WTC11 (cell line): ENCODE measurements around the gene SNRNP27. TPM values are rescaled to one million over a fixed set of nuclear protein-coding genes. Genes with fewer than 3 reads are reported as not detected.

Experiments used
- ATAC-seq: fragments of 200-7000 bp; cut with Tn5 transposase; 2 replicates; pipeline ENCODE4 v1.10.0; 2021; ENCODE audit warnings: mild to moderate bottlenecking, moderate library complexity
- Bru-seq: library from RNA; stranded (reverse); fragments of 400-500 nt; gene quantifications from one replicate; lab custom pipeline; 2021; lab: Mats Ljungman, UMichigan
- CTCF ChIA-PET: fragments of 300-600 bp; sonication (Branson Sonifier 250); formaldehyde crosslinking; loops from one replicate; lab custom pipeline; 2021; ENCODE audit warnings: antibody characterized with exemption; lab: Charles Lee
- POLR2A ChIA-PET: fragments of 350-600 bp; sonication (Branson Sonifier 250); formaldehyde crosslinking; loops from one replicate; lab custom pipeline; 2021; ENCODE audit warnings: antibody characterized with exemption; lab: Charles Lee
- DNase-seq: peaks from one replicate; pipeline ENCODE4 v3.0.0; 2021; ENCODE audit warnings: low spot score
- H3K27ac Mint-ChIP-seq: 2 replicates; pipeline ENCODE4 v1.8.0; 2021; ENCODE audit warnings: mixed read lengths
- H3K27me3 Mint-ChIP-seq: 2 replicates; pipeline ENCODE4 v1.8.0; 2021; ENCODE audit warnings: low read depth, mild to moderate bottlenecking, moderate library complexity, mixed read lengths
- H3K36me3 Mint-ChIP-seq: 2 replicates; pipeline ENCODE4 v1.8.0; 2021; ENCODE audit warnings: mixed read lengths
- H3K4me1 Mint-ChIP-seq: 2 replicates; pipeline ENCODE4 v1.8.0; 2022; ENCODE audit warnings: mixed read lengths
- H3K4me3 Mint-ChIP-seq: 2 replicates; pipeline ENCODE4 v1.8.0; 2021; ENCODE audit warnings: mild to moderate bottlenecking, moderate library complexity, mixed read lengths
- H3K9me3 Mint-ChIP-seq: 2 replicates; pipeline ENCODE4 v1.8.0; 2021; ENCODE audit warnings: mixed read lengths
- ATF1 ChIP-seq: sonication (generic); formaldehyde crosslinking; IDR thresholded peaks from 2 replicates; pipeline ENCODE4 v1.8.1; 2023; ENCODE audit warnings: mild to moderate bottlenecking, moderate library complexity, missing genetic modification reagents
- ATF3 ChIP-seq: sonication (generic); formaldehyde crosslinking; conservative IDR thresholded peaks from 2 replicates; pipeline ENCODE4 v1.8.1; 2022; ENCODE audit warnings: mild to moderate bottlenecking, missing genetic modification reagents
- CREM ChIP-seq: sonication (generic); formaldehyde crosslinking; IDR thresholded peaks from 2 replicates; pipeline ENCODE4 v1.8.1; 2022; ENCODE audit warnings: mild to moderate bottlenecking, missing genetic modification reagents, moderate library complexity
- ELF4 ChIP-seq: sonication (generic); formaldehyde crosslinking; IDR thresholded peaks from 2 replicates; pipeline ENCODE4 v1.8.1; 2022; ENCODE audit warnings: low read depth, mild to moderate bottlenecking, moderate library complexity, missing genetic modification reagents
- EMX1 ChIP-seq: fragments of 250-450 bp; sonication (Bioruptor Pico); IDR thresholded peaks from 2 replicates; pipeline ENCODE4 v1.8.0; 2021; ENCODE audit warnings: mild to moderate bottlenecking
- ESRRA ChIP-seq: sonication (generic); formaldehyde crosslinking; IDR thresholded peaks from 2 replicates; pipeline ENCODE4 v1.8.1; 2022; ENCODE audit warnings: mild to moderate bottlenecking, missing genetic modification reagents, borderline replicate concordance
- FOXK1 ChIP-seq: sonication (generic); formaldehyde crosslinking; IDR thresholded peaks from 2 replicates; pipeline ENCODE4 v1.8.0; 2022; ENCODE audit warnings: mild to moderate bottlenecking, moderate library complexity, missing genetic modification reagents
- FOXP1 ChIP-seq: sonication (generic); formaldehyde crosslinking; IDR thresholded peaks from 2 replicates; pipeline ENCODE4 v1.8.0; 2022; ENCODE audit warnings: missing genetic modification reagents, mild to moderate bottlenecking, moderate library complexity, borderline replicate concordance
- GABPB1 ChIP-seq: sonication (generic); formaldehyde crosslinking; IDR thresholded peaks from 2 replicates; pipeline ENCODE4 v1.8.1; 2023; ENCODE audit warnings: mild to moderate bottlenecking, missing genetic modification reagents
- IRF1 ChIP-seq: sonication (generic); formaldehyde crosslinking; IDR thresholded peaks from 2 replicates; pipeline ENCODE4 v1.8.0; 2023; ENCODE audit warnings: missing genetic modification reagents
- IRF2 ChIP-seq: sonication (generic); formaldehyde crosslinking; IDR thresholded peaks from 2 replicates; pipeline ENCODE4 v1.8.0; 2022; ENCODE audit warnings: low read depth, missing genetic modification reagents, borderline replicate concordance
- MXD4 ChIP-seq: fragments of 250-450 bp; sonication (Bioruptor Pico); IDR thresholded peaks from 2 replicates; pipeline ENCODE4 v1.8.0; 2021; ENCODE audit warnings: mild to moderate bottlenecking, moderate library complexity, borderline replicate concordance
- NR1H2 ChIP-seq: sonication (generic); formaldehyde crosslinking; IDR thresholded peaks from 2 replicates; pipeline ENCODE4 v1.9.0; 2021; ENCODE audit warnings: mild to moderate bottlenecking, moderate library complexity, missing genetic modification reagents
- NR2C2 ChIP-seq: sonication (generic); formaldehyde crosslinking; IDR thresholded peaks from 2 replicates; pipeline ENCODE4 v1.8.0; 2022; ENCODE audit warnings: mild to moderate bottlenecking, missing genetic modification reagents
- NR3C1 ChIP-seq: sonication (generic); formaldehyde crosslinking; conservative IDR thresholded peaks from 2 replicates; pipeline ENCODE4 v1.8.1; 2023; ENCODE audit warnings: low read depth, mild to moderate bottlenecking, missing genetic modification reagents
- RELA ChIP-seq: sonication (generic); formaldehyde crosslinking; IDR thresholded peaks from 2 replicates; pipeline ENCODE4 v1.8.1; 2022; ENCODE audit warnings: missing genetic modification reagents, mild to moderate bottlenecking, borderline replicate concordance
- SMAD3 ChIP-seq: sonication (generic); formaldehyde crosslinking; IDR thresholded peaks from 2 replicates; pipeline ENCODE4 v1.8.0; 2022; ENCODE audit warnings: missing genetic modification reagents, mild to moderate bottlenecking, borderline replicate concordance
- SMAD4 ChIP-seq: sonication (generic); formaldehyde crosslinking; IDR thresholded peaks from 2 replicates; pipeline ENCODE4 v1.8.0; 2022; ENCODE audit warnings: mild to moderate bottlenecking, missing genetic modification reagents
- TEAD1 ChIP-seq: sonication (generic); formaldehyde crosslinking; IDR thresholded peaks from 2 replicates; pipeline ENCODE4 v1.8.0; 2022; ENCODE audit warnings: mild to moderate bottlenecking, missing genetic modification reagents
- TP53 ChIP-seq: sonication (generic); formaldehyde crosslinking; IDR thresholded peaks from 2 replicates; pipeline ENCODE4 v1.8.1; 2023; ENCODE audit warnings: mild to moderate bottlenecking, missing genetic modification reagents
- ZBTB21 ChIP-seq: sonication (generic); formaldehyde crosslinking; IDR thresholded peaks from 2 replicates; pipeline ENCODE4 v1.8.1; 2023; ENCODE audit warnings: mild to moderate bottlenecking, missing genetic modification reagents, borderline replicate concordance
- ZBTB43 ChIP-seq: sonication (generic); formaldehyde crosslinking; IDR thresholded peaks from 2 replicates; pipeline ENCODE4 v1.8.1; 2023; ENCODE audit warnings: mild to moderate bottlenecking, missing genetic modification reagents
- ZNF232 ChIP-seq: sonication (generic); formaldehyde crosslinking; IDR thresholded peaks from 2 replicates; pipeline ENCODE4 v1.8.0; 2022; ENCODE audit warnings: mild to moderate bottlenecking, missing genetic modification reagents
- ZNF396 ChIP-seq: fragments of 250-450 bp; sonication (Bioruptor Pico); IDR thresholded peaks from 2 replicates; pipeline ENCODE4 v1.8.0; 2021; ENCODE audit warnings: mild to moderate bottlenecking, moderate library complexity, borderline replicate concordance
- ZNF416 ChIP-seq: fragments of 250-450 bp; sonication (Bioruptor Pico); IDR thresholded peaks from 2 replicates; pipeline ENCODE4 v1.9.0; 2021; ENCODE audit warnings: mild to moderate bottlenecking, inconsistent platforms
- ZNF423 ChIP-seq: fragments of 250-450 bp; sonication (Bioruptor Pico); IDR thresholded peaks from 2 replicates; pipeline ENCODE4 v2.1.2; 2022; ENCODE audit warnings: mild to moderate bottlenecking, moderate library complexity
- ZNF425 ChIP-seq: fragments of 250-450 bp; sonication (Bioruptor Pico); conservative IDR thresholded peaks from 2 replicates; pipeline ENCODE4 v1.9.0; 2021; ENCODE audit warnings: mild to moderate bottlenecking
- ZNF532 ChIP-seq: fragments of 250-450 bp; sonication (Bioruptor Pico); IDR thresholded peaks from 2 replicates; pipeline ENCODE4 v1.9.0; 2021; ENCODE audit warnings: mild to moderate bottlenecking, borderline replicate concordance
- long read RNA-seq, 3 experiments: library from RNA in 1 of 3; library from capped mRNA in 1 of 3; library from polyadenylated mRNA in 1 of 3; unstranded in 2 of 3; stranded (forward) in 1 of 3; transcript quantifications; one replicate each; pipeline ENCODE4 v2.0.0, GENCODE V29; 2021
- total RNA-seq: library from RNA; stranded (reverse); gene quantifications from 3 replicates; pipeline ENCODE4 v1.2.3, GENCODE V29; 2021

The SNRNP27 gene
- 38.4 to 45.9 TPM (median 39.9 TPM) in 3 replicates for total RNA-seq
- Bru-seq, nascent RNA = percentile 84 among the genes with signal in this experiment
- long read RNA-seq, experiment 1, transcript SNRNP27-201 (6 exons, 1,802 nt) = major isoform, 97 of 108 reads
- long read RNA-seq, experiment 1, transcript SNRNP27-203 (7 exons, 766 nt) = minor isoform, 7 of 108 reads
- long read RNA-seq, experiment 1, partial matches to known transcripts = 2 of 108 reads
- long read RNA-seq, experiment 1, other reads (novel, unspliced or antisense) = 1 of 108 reads
- long read RNA-seq, experiment 2, transcript SNRNP27-201 (6 exons, 1,802 nt) = major isoform, 32 of 51 reads
- long read RNA-seq, experiment 2, partial matches to known transcripts = 15 of 51 reads
- long read RNA-seq, experiment 2, other reads (novel, unspliced or antisense) = 2 of 51 reads
- long read RNA-seq, experiment 3, transcript SNRNP27-201 (6 exons, 1,802 nt) = major isoform, 138 of 153 reads
- long read RNA-seq, experiment 3, partial matches to known transcripts = 4 of 153 reads
- long read RNA-seq, experiment 3, other reads (novel, unspliced or antisense) = 9 of 153 reads

GRCh38 chr2:69893684-69894551, at the start of gene SNRNP27:
SNRNP27 (plus strand) TSS chr2:69893956; CDS start chr2:69893985, 29 bp downstream.
- DNase-seq (peak; percentile 75), ATAC-seq (peak; percentile 89)
- no peaks in the 10 kb centered on the region for H3K27me3 Mint-ChIP-seq
- H3K9me3 Mint-ChIP-seq = peaks cover 11% of the 10 kb centered on the region
- H3K36me3 Mint-ChIP-seq = peaks cover 32% of the 10 kb centered on the region
- peak within 1 kb of the TSS; percentile 96 for H3K27ac Mint-ChIP-seq
- H3K4me1 Mint-ChIP-seq = no peaks in the 10 kb centered on the region
- CTCF ChIA-PET = interaction anchor here (0.5 to 3.1 kb wide), 6 partner anchors 13 to 397 kb away, joined by 3 to 26 read pairs (median 4); partner anchors contain the start of gene MXD1
- H3K4me3 Mint-ChIP-seq = peak within 1 kb of the TSS; percentile 98
- POLR2A ChIA-PET = interaction anchor here (2.0 kb wide), 1 partner anchor 20 kb away, joined by 11 read pairs; the partner anchor contains the start of gene MXD1
- TF ChIP-seq ATF3 (no peak), FOXK1 (peak; percentile 70; the same call in 1 of the 2 replicates), ZNF416 (CRISPR knock-in tag) (no peak), ZNF425 (no peak), SMAD3 (0 out of 2 replicates have a peak, but pooled peaks have one; percentile 36), ESRRA (no peak), TEAD1 (CRISPR knock-in tag) (peak; percentile 17; the same call in 1 of the 2 replicates), SMAD4 (no peak), RELA (CRISPR knock-in tag) (no peak), TP53 (CRISPR knock-in tag) (no peak), ELF4 (CRISPR knock-in tag) (no peak), ZNF532 (CRISPR knock-in tag) (no peak), CREM (CRISPR knock-in tag) (peak; percentile 71; the same call in 1 of the 2 replicates), ATF1 (CRISPR knock-in tag) (no peak), MXD4 (CRISPR knock-in tag) (no peak), IRF1 (CRISPR knock-in tag) (no peak), IRF2 (CRISPR knock-in tag) (no peak), ZBTB21 (CRISPR knock-in tag) (no peak), ZBTB43 (no peak), ZNF396 (CRISPR knock-in tag) (no peak), ZNF423 (CRISPR knock-in tag) (no peak), EMX1 (no peak), ZNF232 (CRISPR knock-in tag) (no peak), NR2C2 (no peak), NR1H2 (CRISPR knock-in tag) (no peak), NR3C1 (no peak), FOXP1 (CRISPR knock-in tag) (no peak), GABPB1 (peak; percentile 90)
